ENCODE data around the gene PHF2. TPM values are rescaled to one million over a fixed set of nuclear protein-coding genes. Genes with fewer than 3 reads are reported as not detected.

PHF2 gene
- total RNA-seq, 4 donors from 2014 or later = 22.6 to 40.2 (median 28.4) TPM

- no peaks in the 10 kb centered on the region for H3K9me3 ChIP-seq
- H3K27ac ChIP-seq = no peak overlapping the region
- no peak for DNase-seq (ENCODE audit: low spot score in 2 of 2)
- H3K4me1 ChIP-seq = peaks cover 3% of the 10 kb centered on the region
- TF ChIP-seq POLR2AphosphoS5 (IDR thresholded peaks at IDR 0.05) (no peak), CTCF (IDR thresholded peaks at IDR 0.05) (no peak), POLR2A (IDR thresholded peaks at IDR 0.05) (no peak), EP300 (IDR thresholded peaks at IDR 0.05) (no peak)
- WGBS = 95% methylated on average over 11 of the region's 11 CpGs
- H3K27me3 ChIP-seq = no peaks in the 10 kb centered on the region
- H3K36me3 ChIP-seq = peaks cover 48% of the 10 kb centered on the region
- no peak overlapping the region for H3K4me3 ChIP-seq
Observed at GRCh38 chr9:93546356-93546755, 30.0 kb upstream of the PHF2 start.

- TF ChIP-seq CTCF (IDR thresholded peaks at IDR 0.05) (no peak), POLR2AphosphoS5 (IDR thresholded peaks at IDR 0.05) (no peak), EP300 (IDR thresholded peaks at IDR 0.05) (no peak), POLR2A (IDR thresholded peaks at IDR 0.05) (no peak)
- no peak for DNase-seq (ENCODE audit: low spot score in 2 of 2)
- no peaks in the 10 kb centered on the region for H3K9me3 ChIP-seq
- no peak overlapping the region for H3K4me3 ChIP-seq
- peaks cover 55% of the 10 kb centered on the region for H3K36me3 ChIP-seq
- no peak overlapping the region for H3K27ac ChIP-seq
- whole genome bisulfite sequencing = 43% methylated on average over 5 of the region's 5 CpGs
- H3K27me3 ChIP-seq = no peaks in the 10 kb centered on the region
- H3K4me1 ChIP-seq = no peaks in the 10 kb centered on the region
Observed at GRCh38 chr9:93549611-93550010, 26.8 kb upstream of the PHF2 start.

- no peaks in the 10 kb centered on the region for H3K4me1 ChIP-seq
- H3K4me3 ChIP-seq = no peak overlapping the region
- H3K36me3 ChIP-seq = peaks cover 45% of the 10 kb centered on the region
- H3K27me3 ChIP-seq = no peaks in the 10 kb centered on the region
- TF ChIP-seq EP300 (IDR thresholded peaks at IDR 0.05) = no peak
- DNase-seq (ENCODE audit: low spot score in 2 of 2) = no peak
- WGBS = 94% methylated on average over 1 of the region's 1 CpG
- no peaks in the 10 kb centered on the region for H3K9me3 ChIP-seq
- H3K27ac ChIP-seq = no peak overlapping the region
Observed at GRCh38 chr9:93552923-93553322, 23.5 kb upstream of the PHF2 start.

GRCh38 chr9:93555370-93555769 is 21.0 kb upstream of the PHF2 start:
- Histone ChIP-seq H3K36me3 (peaks cover 60% of the 10 kb centered on the region), H3K27me3 (no peaks in the 10 kb centered on the region), H3K9me3 (no peaks in the 10 kb centered on the region), H3K27ac (no peak overlapping the region), H3K4me3 (no peak overlapping the region), H3K4me1 (no peaks in the 10 kb centered on the region)
- TF ChIP-seq POLR2AphosphoS5 (IDR thresholded peaks at IDR 0.05) (no peak), CTCF (IDR thresholded peaks at IDR 0.05) (no peak), POLR2A (IDR thresholded peaks at IDR 0.05) (no peak), EP300 (IDR thresholded peaks at IDR 0.05) (no peak)
- DNase-seq (ENCODE audit: low spot score in 2 of 2) = no peak
- 77% methylated on average over 4 of the region's 4 CpGs for WGBS

GRCh38 chr9:93557366-93558137 is 18.8 kb upstream of the PHF2 start:
- H3K9me3 ChIP-seq = no peaks in the 10 kb centered on the region
- H3K4me1 ChIP-seq = peaks cover 5% of the 10 kb centered on the region
- no peaks in the 10 kb centered on the region for H3K27me3 ChIP-seq
- H3K27ac ChIP-seq = no peak overlapping the region
- DNase-seq (ENCODE audit: low spot score in 2 of 2) = no peak
- WGBS = 91% methylated on average over 15 of the region's 15 CpGs
- H3K4me3 ChIP-seq = no peak overlapping the region
- TF ChIP-seq EP300 (IDR thresholded peaks at IDR 0.05) = no peak
- TF ChIP-seq CTCF (IDR thresholded peaks at IDR 0.05) = no peak
- no peak for TF ChIP-seq POLR2AphosphoS5 (IDR thresholded peaks at IDR 0.05)
- TF ChIP-seq POLR2A (IDR thresholded peaks at IDR 0.05) = no peak
- H3K36me3 ChIP-seq = peaks cover 57% of the 10 kb centered on the region

All from suprapubic skin (tissue), 4 donors.